HG03571 (cell line): ENCODE measurements around the gene RASA3.
A peak's percentile ranks its signal among the peaks of the same experiment; 100 is the strongest.
"Not testable (repeated sequence)": the region's sequence is repeated elsewhere in the genome, so short reads cannot be mapped to it uniquely, and the experiment has no call there.

ENCODE experiments used
- ATAC-seq: cut with Tn5 transposase; IDR thresholded peaks from one replicate; pipeline ENCODE4 v1.9.1; 2021; ENCODE audit not compliant: unreplicated experiment

RASA3 gene, protein sequence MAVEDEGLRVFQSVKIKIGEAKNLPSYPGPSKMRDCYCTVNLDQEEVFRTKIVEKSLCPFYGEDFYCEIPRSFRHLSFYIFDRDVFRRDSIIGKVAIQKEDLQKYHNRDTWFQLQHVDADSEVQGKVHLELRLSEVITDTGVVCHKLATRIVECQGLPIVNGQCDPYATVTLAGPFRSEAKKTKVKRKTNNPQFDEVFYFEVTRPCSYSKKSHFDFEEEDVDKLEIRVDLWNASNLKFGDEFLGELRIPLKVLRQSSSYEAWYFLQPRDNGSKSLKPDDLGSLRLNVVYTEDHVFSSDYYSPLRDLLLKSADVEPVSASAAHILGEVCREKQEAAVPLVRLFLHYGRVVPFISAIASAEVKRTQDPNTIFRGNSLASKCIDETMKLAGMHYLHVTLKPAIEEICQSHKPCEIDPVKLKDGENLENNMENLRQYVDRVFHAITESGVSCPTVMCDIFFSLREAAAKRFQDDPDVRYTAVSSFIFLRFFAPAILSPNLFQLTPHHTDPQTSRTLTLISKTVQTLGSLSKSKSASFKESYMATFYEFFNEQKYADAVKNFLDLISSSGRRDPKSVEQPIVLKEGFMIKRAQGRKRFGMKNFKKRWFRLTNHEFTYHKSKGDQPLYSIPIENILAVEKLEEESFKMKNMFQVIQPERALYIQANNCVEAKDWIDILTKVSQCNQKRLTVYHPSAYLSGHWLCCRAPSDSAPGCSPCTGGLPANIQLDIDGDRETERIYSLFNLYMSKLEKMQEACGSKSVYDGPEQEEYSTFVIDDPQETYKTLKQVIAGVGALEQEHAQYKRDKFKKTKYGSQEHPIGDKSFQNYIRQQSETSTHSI

DNA sequence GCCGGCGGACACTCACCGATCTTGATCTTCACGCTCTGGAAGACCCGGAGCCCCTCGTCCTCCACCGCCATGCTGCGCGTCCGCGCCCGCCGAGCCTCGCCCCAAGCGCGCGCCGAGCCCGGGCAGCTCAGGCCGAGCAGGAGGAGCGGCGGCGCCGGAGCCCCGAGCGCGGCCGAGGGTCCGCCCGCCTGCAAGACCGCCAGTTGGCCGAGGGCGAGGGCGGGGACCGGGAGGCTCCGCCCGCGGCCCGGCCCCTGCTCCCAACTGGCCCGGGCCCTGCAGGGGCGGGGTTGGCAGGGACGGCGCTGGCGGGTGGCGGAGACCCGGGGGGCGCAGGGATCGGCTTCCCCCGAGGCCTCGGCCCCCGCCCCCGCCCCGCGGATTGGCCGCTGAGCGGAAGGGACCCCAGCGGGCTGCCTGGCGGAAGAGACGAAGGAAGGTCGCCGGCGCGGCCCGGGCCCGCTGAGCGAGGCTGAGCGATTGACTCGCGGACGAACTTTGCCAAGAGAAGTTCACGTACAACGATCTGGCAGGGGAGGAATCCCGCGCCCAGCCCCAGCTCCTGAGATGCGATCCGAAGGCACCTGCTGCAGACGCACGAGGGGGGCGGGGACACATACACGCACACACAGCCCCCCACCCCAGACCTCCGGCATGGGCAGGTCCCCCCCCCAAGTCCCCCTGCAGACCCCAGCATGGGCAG, at the start of gene RASA3:
RASA3 (minus strand) TSS at position 205 of the 703 bp plus-strand sequence; CDS start at position 71, 134 bp downstream.
- ATAC-seq: peak; percentile 63

DNA sequence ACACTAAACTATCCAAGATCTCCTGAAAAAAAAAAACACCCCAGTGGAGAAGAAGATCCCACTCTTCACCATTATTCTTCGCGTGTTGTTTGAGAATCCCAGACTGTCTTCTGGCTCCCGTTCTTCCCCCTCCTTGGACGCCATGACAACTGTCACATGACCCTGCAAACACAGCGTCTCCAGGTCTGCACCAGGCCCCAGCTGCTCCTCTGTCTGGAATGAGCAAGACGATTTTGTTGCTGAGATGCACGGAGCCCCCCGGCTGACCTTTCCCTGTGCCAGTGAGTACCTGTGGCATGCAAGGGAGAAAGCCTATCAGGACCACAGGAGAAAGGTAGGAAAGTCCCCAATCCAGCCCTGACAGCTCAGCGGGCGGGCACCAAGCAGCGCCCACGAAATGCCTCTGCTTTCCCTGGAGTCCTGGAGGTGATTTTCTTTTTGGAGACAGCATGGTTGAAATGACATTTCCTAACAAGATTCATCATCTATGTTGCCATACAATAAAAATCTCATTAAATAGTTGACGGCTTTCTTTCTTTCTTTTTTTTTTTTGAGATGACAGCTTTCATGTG, 46.8 kb upstream of the RASA3 start, which contains the start of gene CFAP97D2:
CFAP97D2 (plus strand) TSS at position 171 of the 572 bp plus-strand sequence; CDS start at position 245, 74 bp downstream.
- ATAC-seq: no peak

DNA sequence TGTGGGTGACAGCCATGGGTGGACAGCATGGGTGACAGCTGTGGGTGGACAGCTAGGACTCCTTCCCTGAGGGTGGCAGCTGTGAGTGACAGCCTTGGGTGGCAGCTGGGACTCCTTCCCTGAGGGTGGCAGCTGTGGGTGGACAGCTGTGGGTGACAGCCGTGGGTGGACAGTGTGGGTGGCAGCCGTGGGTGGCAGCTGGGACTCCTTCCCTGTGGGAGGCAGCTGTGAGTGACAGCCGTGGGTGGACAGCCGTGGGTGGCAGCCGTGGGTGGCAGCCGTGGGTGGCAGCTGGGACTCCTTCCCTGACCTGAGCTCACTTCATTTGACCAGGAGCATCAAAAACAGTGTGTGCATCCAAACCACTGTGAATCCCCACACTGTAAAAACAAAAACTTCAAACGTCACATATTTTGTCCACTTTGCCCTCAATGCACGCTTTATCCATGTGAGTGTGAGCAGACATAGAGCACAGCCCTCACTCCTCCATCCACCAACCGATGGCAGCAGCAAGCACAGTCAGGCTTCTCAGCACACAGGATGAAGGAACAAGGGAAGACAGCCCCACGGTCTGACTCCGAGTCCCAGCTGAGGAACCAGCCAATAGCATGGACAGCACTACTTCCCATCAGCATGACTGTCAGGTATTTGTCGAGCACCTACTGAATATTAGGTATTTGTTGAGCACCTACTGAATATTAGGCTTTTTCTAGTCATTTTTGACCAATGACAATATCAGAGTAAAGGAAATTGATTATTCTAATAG, 45.0 kb upstream of the RASA3 start:
- no peak for ATAC-seq

DNA sequence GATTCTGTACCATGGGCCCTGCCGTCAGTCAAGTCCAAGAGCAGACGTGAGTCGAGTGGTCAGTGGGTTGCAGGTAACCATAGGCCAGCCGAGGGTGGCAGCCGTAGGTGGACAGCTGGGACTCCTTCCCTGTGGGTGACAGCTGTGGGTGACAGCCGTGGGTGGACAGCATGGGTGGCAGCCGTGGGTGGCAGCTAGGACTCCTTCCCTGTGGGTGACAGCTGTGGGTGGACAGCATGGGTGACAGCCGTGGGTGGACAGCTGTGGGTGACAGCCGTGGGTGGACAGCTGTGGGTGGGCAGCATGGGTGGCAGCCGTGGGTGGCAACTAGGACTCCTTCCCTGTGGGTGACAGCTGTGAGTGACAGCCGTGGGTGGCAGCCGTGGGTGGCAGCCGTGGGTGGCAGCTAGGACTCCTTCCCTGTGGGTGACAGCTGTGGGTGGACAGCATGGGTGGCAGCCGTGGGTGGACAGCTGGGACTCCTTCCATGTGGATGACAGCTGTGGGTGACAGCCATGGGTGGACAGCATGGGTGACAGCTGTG, 44.0 kb upstream of the RASA3 start:
- ATAC-seq: not testable (repeated sequence)

DNA sequence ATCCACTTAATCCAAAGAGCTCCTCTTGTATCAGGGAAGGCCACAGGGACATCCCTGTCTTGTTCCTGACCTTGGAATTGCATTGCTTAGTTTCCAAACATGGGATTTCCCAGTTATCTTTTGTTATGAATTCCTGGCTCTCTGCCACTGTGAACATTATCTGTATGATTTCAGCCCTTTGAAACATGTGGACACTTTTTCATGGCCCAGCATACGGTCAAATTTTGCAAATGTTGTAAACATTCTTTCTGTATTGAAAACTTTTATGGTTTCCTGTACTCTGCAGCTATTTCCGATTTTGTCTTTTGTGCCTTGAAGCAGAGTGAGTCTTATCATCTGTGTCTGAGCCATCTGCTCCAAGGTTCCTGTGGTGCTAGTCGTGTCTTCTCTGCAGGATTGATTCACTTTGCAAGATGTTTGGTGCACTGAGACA, 42.1 kb upstream of the RASA3 start:
- no peak for ATAC-seq

DNA sequence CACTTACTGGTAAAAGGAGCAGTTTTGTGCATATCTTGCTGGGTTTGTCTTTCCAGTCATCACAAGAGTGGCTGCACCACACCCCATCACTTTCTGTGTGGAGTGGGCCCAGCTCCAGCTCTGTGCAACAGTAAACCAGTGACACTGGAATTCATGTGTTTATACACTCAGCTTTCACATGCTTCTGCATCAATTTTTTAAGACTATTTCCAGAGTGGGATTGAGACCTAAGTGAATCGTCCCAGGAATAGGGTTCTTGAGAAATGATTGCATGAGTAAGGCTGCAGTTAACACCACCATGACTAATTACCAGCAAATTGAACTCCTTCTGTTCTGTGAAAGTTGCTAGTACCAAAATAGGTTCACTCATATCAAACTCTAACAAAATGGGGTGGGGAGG, 41.3 kb upstream of the RASA3 start:
- ATAC-seq: no peak

DNA sequence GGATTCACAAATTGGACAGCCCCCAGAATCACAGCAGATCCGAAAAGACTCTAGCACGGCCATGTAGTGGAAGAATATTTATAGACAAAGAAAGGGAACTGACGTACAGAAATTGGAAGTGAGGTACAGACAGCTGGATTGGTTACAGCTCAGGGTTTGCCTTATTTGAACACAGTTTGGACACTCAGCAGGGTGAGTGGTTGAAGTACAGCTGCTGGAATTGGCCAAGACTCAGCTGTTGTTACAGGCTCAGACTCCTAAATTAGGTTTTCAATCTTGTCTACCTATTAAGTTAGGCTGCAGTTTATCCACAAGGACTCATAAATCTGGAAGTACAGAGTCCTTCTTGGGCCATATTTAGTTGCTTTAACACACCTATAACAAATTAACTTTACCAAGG, 40.8 kb upstream of the RASA3 start:
- ATAC-seq: no peak

DNA sequence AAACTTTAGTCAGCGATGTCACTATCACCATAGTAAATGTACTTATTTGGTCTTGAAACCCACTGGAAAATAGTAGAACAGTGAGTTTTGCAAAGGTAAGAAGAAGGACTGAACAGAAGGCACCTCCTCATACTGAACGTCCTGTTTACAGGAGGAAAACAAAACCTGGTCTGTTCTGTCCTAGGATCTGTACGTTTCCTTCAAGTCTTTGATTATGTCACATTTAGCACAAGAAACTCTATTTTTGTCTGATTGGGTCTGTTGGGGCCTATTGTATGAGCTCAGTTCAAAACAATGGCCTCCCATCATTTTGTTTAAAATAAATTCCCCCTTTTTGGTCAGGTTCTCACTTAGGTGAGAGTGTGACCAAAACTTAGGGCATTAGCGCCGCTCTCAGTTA, 35.5 kb upstream of the RASA3 start:
- ATAC-seq: no peak

DNA sequence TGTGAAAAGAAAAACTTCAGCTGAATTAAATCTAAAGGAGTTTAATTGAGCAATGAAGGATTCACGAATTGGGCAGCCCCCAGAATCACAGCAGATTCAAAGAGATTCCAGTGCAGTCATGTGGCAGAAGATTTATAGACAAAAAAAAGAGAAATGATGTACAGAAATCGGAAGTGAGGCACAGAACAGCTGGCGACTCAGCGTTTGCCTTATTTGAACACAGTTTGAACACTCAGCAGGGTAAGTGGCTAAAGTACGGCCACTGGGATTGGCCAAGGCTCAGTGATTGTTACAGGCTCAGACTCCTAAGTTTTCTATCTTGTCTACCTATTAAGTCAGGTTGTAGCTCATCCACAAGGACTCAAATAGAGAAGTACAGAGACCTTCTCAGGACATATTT, 35.0 kb upstream of the RASA3 start:
- no peak for ATAC-seq

DNA sequence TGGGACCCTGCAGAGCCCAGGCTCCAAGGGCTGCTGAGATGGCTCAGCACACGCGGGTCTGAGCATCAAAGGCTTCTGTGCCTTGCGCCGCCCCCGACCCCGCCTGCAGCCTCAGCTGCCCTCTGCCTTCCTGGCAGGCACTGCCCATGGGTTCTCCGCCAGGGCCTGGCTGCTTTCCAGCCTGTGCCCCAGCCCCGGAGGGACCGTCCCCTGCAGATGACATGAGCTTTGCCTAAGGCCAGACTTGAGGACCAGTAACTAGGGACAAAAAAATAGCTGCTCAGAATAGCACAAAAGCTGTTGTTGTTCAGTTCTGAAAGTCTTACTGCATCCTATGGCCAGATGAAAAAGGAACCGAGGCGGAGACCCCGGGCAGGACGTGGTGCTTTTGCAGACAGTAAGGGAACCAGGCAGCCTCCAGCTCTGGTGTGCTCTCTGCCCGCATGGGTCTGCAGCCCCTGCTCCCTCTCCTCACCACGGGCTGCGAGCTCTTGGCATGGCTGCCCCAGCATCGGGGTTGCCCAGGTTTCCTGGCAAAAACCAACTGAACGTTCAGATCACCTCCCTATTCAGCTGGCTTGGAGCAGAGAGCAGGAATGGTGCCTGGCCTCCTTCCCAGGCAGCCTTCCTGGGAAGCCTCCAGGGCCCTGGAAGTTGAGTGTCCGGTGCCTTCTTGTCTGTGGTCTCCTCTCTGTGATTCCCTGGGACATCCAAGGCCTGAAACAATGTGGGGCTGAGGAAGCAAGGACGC, 34.1 kb upstream of the RASA3 start:
- no peak for ATAC-seq

DNA sequence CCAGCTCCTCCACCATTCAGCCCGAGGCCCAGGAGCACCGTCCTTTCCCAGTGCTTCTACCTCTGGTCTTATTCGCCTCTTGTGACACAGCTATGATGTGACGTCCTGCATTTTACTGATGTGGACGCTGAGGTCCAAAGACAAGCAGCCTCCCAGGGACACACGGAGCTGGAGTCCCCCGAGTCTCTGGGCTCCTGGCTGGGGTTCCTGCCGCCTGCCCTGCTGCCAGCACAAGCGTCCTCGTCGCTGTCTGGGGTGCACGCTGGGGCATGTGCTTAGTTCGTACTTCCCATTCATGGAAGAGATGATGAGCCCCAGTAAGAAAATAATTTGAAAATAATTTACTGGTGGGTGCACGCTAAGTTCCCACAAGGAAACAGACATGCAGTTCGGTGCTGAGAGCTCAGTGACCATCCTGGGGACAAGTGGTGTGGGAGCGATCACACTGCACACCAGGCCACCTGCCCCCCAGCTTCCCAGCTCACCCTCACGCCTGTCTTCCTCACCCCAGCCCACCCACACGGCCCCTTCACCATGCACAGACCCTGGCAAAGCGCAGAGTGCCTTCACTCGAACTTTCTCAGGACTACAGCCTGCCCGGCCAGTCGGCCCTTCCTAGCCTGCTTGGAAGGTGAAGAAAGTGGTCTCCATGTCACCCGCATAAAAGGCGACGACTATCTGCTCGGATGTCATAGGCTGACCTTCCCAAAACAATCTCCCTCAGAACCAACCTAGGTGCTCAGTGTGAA, 32.4 kb upstream of the RASA3 start:
- ATAC-seq: no peak

DNA sequence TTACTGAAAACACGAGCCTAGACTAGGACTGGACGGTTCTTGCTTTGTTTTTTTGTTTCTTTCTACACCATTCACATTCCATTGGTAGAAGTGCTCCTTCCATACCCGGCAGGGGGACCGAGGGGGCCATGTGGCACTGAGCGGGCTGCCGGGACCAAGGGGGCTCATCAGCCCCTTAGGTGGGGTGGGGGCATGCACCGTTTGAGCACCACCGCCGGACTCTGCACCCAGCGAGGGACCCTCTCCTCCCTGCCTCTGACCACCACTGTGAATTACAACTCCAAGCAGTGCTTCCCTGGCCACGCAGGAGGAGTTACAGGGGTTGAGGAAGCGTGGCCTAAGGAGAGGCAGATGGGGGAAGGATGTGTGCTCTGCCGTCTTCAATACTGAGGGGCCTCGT, 31.6 kb upstream of the RASA3 start:
- no peak for ATAC-seq

DNA sequence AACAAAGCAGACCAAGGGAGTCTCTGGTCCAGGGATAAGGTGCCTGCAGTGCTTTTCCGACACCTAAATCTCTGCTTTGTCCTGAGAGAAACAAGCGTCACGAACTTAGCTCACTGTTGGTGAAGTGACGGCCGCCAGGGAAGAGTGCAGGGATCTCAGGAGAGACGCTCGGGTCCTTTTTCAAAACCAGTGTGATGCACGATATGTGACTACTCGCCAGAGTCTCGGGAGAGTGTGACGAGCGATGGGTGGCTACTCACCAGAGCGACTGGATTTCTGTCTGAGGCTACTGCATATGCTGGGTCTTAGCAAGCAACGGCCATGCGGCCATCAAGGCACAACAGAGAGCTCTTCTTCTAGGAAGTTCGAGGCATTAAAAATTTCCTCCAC, 30.1 kb upstream of the RASA3 start:
- ATAC-seq: no peak

DNA sequence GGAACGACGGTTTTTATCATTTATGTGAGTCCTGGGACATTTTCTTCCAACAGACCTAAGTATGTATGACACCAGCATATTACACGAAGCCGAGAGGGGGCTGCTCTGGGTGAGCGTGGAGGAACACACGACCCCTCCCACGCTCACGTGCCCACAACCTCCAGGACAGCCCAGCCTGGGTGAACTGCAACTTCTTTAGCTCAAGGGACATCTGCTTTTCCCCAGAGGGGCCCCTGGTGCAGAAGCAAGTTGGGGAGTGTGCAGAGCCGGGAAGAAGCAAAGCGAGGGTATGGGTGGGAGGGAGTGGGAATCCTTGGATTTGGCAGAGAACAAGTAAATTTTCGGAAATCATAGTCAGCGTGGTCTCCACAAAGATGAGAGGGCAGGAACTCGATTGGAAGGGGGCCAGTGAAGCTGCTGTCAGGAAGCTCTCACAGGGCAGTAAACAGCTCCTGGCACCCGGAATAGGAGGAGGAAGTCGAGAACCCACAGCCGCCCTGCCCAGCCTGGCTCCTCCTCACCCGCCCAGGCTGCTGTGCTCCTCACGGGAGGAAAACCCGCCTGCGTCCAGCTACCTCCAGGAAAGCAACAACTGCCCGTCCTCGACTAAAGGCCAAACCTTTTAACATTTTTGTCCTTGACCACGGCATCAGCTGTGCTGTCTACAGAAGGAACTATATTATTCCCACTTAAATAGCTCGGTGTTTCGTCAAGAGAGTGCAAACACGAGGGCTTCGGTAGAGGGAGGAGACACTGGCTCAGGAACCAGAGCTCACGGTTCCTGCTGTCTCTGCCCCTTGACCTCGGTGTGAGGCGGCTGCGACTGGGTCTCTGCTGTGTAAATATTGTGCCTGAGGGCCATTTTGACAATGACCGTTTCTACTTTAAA, 29.5 kb upstream of the RASA3 start:
- no peak for ATAC-seq

DNA sequence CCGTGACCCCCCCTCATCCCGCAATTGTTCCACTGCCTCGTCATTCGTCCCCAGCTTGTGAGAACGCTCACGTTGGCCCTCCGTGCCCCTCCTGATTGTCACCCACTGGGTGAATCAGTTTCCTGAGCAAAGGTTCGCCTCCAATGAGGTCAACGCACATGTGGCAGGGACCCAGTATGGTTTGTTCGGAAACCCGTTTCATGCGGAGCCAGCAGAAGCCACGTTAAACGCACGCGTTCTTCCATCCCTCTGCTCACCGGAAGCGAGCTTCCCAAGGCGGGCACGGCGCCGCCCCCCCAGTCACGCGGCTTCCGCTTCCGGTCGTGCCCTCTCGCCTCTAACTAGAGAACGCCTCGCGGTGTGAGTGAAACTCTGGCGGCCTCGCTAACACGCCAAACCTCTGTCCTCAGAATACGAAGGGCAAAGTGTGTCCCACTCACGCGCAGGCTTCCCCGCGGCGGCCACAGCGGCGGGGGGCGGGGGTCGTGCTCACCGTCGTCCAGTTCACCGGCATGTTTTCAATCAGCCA, 28.7 kb upstream of the RASA3 start:
- no peak for ATAC-seq

DNA sequence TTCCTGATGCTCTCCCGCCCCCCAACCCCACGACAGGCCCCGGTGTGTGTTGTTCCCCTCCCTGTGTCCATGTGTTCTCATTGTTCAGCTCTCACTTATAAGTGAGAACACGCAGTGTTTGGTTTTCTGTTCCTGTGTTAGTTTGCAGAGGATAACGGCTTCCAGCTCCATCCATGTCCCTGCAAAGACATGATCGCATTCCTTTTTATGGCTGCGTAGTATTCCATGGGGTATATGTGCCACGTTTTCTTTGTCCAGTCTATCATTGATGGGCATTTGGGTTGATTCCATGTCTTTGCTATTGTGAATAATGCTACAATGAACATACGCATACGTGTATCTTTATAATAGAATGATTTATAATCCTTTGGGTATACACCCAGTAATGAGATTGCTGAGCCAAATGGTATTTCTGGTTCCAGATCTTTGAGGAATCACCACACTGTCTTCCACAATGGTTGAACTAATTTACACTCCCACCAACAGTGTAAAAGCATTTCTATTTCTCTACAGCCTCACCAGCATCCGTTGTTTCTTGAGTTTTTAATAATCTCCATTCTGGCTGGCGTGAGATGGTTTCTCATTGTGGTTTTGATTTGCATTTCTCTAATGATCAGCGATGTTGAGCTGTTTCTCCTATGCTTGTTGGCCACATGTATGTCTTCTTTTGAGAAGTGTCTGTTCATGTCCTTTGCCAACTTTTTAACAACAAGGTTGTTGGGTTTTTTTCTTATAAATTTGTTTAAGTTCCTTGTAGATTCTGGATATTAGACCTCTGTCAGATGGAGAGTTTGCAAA, 26.6 kb upstream of the RASA3 start:
- not testable (repeated sequence) for ATAC-seq
